Subcutaneous adipose tissue (tissue), 4 donors: ENCODE data around the gene PAWR. TPM values are rescaled to one million over a fixed set of nuclear protein-coding genes. Genes with fewer than 3 reads are reported as not detected.

Source experiments
- total RNA-seq, 4 donors: library from RNA; depleted of rRNA; stranded (reverse); fragments of >200 nt; gene quantifications; one replicate each; pipeline ENCODE4 v1.1.0, GENCODE V29; 2016
- TF ChIP-seq, protein P1 (sequence below): fragments of 450-650 bp; IDR thresholded peaks from one replicate; pipeline ENCODE4 v1.5.1; 2016; ENCODE audit warnings: low read depth, mild to moderate bottlenecking, control low read depth, antibody characterized with exemption, moderate library complexity

The PAWR gene
- total RNA-seq, 4 donors from 2014 or later = 15.4 to 34.7 (median 25.0) TPM

DNA sequence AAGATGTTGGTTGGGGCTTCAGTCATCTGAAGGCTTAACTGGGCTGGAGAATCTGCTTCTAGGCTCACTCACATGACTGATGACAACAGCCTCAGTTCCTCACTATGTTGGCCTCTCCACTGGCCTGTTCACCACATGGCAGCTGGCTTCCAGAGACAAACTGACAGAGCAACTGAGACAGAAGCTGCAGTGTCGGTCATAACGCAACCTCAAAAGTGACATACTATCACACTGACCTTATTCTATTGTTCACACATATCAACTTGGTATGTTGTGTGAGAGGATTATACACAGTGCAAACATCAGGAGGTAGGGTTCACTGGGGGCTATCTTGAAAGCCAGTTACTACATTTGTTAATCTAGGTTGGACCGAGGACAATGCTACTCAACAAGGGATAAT lies 92.9 kb downstream of the PAWR start:
- TF ChIP-seq, protein P1, sequence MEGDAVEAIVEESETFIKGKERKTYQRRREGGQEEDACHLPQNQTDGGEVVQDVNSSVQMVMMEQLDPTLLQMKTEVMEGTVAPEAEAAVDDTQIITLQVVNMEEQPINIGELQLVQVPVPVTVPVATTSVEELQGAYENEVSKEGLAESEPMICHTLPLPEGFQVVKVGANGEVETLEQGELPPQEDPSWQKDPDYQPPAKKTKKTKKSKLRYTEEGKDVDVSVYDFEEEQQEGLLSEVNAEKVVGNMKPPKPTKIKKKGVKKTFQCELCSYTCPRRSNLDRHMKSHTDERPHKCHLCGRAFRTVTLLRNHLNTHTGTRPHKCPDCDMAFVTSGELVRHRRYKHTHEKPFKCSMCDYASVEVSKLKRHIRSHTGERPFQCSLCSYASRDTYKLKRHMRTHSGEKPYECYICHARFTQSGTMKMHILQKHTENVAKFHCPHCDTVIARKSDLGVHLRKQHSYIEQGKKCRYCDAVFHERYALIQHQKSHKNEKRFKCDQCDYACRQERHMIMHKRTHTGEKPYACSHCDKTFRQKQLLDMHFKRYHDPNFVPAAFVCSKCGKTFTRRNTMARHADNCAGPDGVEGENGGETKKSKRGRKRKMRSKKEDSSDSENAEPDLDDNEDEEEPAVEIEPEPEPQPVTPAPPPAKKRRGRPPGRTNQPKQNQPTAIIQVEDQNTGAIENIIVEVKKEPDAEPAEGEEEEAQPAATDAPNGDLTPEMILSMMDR = no peak

DNA sequence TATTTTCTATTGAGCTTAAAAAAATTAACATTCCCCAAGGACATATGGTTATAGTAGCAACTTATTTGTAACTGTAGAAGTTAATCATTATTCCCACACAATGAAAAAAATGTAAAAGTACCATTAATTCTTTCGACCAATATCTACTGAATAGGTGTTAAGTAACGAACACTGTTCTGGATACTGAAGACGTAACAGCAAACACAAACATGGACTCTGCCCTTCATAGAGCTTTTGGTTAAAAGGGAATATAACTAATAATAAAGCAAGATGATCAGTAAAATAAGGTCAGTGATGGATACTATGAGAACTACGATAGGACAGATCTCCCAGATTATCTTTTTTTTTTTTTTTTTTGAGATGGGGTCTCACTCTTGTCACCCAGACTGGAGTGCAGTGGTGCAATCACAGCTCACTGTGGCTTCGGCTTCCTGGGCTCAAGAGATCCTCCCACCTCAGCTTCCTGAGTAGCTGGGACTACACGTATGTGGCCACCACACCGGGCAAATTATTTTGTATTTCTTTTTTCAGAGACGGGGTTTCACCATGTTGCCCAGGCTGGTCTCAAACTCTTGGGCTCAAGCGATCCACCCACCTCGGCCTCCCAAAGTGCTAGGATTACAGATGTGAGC lies 93.9 kb downstream of the PAWR start:
- TF ChIP-seq, protein P1 = no peak

DNA sequence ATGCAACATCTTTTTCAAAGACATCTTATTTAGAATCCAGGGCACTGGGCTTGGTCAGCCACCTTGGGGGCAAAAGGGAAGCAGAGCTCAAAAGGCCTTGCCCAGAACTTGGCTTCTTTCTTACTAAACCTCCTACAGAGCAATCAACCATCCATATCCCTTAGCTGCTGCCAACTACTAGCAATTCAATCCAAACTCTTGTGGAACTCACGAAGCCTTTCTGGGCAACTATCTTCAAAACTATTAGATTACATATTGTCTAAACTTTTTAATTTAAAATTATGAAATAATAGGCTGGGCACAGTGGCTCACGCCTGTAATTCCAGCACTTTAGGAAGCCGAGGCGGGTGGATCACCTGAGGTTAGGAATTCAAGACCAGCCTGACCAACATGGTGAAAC lies 95.5 kb downstream of the PAWR start:
- TF ChIP-seq, protein P1 = no peak

DNA sequence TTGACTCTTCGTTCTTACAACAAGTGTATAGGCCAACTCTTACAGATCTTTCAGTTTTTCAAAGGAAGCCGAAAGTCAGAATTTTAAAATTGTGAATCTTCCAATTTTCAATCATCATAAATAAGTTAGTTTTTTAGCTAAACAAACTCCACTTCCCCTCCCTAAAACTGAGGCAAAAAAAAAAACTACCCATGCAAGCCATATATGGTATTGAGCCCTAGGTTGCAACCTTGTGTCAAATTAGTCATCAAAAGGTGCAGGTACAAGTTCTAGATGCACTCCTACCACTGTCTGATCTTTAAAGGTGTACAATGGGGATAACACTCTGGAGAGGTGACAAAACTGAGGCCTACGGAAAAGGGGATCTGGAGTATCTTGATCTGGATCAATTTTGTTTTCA lies 97.9 kb downstream of the PAWR start:
- TF ChIP-seq, protein P1 = no peak

DNA sequence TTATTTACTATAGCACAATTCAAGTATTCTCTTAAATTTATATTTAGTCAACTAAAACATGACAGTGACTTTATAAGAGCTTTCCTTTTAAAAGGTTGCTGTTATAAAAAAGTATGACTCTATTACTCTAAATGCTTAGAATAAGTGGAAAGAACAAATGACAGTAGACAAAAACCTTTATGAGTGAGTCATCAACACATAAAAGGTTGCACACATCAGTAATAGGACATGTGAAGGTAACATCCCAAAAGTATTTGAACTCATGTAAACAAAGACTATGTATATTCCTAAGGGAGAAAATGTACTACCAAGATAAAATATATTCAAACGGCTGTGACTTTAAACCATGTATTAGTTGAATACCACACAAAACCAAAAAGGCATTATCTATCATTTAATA lies 98.8 kb downstream of the PAWR start:
- TF ChIP-seq, protein P1 = no peak

DNA sequence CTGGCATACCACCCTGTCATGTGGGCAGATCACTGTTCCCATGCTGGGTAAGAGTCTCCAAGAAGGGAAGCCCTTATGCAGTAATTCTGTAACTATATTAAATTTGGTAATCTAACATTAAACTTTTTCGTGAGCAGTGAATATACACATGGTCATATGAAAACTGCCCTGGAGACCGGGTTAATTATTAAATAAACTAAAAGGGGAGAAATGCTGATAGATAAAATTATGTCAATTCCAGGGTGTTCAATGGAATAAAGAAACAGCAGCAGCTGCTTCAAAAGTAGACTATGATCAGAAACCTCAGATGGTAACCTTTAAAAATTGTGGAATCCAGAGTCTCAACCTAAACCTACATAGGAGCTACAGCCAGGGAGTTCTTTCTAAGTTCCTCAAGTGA lies 100.0 kb downstream of the PAWR start:
- TF ChIP-seq, protein P1 = no peak

DNA sequence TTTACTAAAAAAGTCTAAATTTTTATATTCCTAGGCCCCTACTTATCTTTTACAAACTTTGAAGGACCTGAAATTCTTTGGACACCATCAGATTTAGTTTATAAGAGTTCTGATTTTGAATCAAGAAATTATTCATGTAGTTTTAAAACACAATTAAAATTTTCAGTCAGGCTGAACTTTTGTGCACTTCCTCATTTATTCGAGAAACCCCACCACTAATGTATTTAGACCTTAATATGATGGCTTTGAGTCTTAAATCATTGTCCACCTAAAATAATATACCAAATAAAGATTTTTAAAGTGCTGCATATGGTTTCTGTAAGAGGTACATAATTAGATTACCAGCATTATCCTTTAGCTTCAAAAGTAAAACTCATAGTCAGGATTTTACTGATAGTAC lies 103.4 kb downstream of the PAWR start:
- TF ChIP-seq, protein P1 = no peak
